ENCODE measurements around the gene NKAIN2. TPM values are rescaled to one million over a fixed set of nuclear protein-coding genes. Genes with fewer than 3 reads are reported as not detected.

The NKAIN2 gene
- total and polyA plus RNA-seq, 9 of the 15 experiments (the other 6 are each of a cell fraction or from before 2014, with no cell fraction given): not detected

DNA sequence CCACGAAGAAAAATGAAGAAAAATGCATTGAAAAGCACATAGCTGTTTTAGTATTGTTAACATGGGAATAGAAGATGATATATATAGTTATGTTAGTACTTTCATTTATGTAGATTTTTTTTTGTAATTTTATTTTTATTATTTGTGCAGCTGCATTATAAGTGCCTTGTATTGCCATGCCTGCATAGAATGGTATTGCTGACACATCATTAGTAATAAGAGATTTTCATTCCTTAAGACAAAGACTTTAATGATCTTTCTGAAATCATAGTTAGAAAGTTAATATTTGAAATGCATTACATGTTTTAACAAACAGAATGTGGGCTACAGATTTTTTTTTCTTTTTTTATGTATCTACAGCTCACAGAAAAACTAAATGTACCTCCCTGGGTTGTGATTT, 506.5 kb downstream of the NKAIN2 start:
- CTCF ChIA-PET (ENCODE audit: low intra/inter-chr PET ratio): no interaction called here
- TF ChIP-seq JUNB (CRISPR knock-in tag; conservative IDR thresholded peaks at IDR 0.05): no peak
- no peak for TF ChIP-seq ZFP36 (IDR thresholded peaks at IDR 0.05; ENCODE audit: low read depth, low read length, partially characterized antibody)
- intact Hi-C loops (cut with micrococcal nuclease): no loop called here

DNA sequence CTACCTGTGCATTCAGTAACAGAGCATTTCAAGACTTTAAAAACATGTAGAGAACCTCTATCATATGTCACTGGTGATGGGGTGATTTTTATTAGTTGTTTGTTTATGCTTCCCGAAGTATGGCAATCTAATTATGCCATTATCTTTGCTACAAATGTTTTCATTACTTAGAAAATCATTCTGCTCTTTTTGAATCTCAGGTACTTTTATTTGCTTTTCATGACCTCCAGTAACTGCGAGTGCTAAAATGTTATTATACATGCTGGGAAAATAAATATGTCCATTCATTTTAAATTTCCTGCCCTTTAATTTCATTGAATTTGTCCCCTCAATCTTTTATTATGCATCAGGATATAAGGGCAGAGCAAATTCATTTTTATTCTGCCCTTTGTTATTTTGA, 515.7 kb downstream of the NKAIN2 start:
- no peaks in the 10 kb centered on the region for H3K79me2 ChIP-seq (ENCODE audit: control insufficient read depth, insufficient read depth, low read length)
- TF ChIP-seq, protein P1, sequence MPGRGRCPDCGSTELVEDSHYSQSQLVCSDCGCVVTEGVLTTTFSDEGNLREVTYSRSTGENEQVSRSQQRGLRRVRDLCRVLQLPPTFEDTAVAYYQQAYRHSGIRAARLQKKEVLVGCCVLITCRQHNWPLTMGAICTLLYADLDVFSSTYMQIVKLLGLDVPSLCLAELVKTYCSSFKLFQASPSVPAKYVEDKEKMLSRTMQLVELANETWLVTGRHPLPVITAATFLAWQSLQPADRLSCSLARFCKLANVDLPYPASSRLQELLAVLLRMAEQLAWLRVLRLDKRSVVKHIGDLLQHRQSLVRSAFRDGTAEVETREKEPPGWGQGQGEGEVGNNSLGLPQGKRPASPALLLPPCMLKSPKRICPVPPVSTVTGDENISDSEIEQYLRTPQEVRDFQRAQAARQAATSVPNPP (IDR thresholded peaks at IDR 0.05; ENCODE audit: borderline replicate concordance, insufficient read depth, insufficient read length): no peak
- TF ChIP-seq, protein P2, sequence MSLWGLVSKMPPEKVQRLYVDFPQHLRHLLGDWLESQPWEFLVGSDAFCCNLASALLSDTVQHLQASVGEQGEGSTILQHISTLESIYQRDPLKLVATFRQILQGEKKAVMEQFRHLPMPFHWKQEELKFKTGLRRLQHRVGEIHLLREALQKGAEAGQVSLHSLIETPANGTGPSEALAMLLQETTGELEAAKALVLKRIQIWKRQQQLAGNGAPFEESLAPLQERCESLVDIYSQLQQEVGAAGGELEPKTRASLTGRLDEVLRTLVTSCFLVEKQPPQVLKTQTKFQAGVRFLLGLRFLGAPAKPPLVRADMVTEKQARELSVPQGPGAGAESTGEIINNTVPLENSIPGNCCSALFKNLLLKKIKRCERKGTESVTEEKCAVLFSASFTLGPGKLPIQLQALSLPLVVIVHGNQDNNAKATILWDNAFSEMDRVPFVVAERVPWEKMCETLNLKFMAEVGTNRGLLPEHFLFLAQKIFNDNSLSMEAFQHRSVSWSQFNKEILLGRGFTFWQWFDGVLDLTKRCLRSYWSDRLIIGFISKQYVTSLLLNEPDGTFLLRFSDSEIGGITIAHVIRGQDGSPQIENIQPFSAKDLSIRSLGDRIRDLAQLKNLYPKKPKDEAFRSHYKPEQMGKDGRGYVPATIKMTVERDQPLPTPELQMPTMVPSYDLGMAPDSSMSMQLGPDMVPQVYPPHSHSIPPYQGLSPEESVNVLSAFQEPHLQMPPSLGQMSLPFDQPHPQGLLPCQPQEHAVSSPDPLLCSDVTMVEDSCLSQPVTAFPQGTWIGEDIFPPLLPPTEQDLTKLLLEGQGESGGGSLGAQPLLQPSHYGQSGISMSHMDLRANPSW (CRISPR knock-in tag; IDR thresholded peaks at IDR 0.05): no peak
- TF ChIP-seq, protein P3, sequence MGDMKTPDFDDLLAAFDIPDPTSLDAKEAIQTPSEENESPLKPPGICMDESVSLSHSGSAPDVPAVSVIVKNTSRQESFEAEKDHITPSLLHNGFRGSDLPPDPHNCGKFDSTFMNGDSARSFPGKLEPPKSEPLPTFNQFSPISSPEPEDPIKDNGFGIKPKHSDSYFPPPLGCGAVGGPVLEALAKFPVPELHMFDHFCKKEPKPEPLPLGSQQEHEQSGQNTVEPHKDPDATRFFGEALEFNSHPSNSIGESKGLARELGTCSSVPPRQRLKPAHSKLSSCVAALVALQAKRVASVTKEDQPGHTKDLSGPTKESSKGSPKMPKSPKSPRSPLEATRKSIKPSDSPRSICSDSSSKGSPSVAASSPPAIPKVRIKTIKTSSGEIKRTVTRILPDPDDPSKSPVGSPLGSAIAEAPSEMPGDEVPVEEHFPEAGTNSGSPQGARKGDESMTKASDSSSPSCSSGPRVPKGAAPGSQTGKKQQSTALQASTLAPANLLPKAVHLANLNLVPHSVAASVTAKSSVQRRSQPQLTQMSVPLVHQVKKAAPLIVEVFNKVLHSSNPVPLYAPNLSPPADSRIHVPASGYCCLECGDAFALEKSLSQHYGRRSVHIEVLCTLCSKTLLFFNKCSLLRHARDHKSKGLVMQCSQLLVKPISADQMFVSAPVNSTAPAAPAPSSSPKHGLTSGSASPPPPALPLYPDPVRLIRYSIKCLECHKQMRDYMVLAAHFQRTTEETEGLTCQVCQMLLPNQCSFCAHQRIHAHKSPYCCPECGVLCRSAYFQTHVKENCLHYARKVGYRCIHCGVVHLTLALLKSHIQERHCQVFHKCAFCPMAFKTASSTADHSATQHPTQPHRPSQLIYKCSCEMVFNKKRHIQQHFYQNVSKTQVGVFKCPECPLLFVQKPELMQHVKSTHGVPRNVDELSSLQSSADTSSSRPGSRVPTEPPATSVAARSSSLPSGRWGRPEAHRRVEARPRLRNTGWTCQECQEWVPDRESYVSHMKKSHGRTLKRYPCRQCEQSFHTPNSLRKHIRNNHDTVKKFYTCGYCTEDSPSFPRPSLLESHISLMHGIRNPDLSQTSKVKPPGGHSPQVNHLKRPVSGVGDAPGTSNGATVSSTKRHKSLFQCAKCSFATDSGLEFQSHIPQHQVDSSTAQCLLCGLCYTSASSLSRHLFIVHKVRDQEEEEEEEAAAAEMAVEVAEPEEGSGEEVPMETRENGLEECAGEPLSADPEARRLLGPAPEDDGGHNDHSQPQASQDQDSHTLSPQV (IDR thresholded peaks at IDR 0.05): no peak
- TF ChIP-seq RB1 (IDR thresholded peaks at IDR 0.05; ENCODE audit: low read depth): no peak
- ATAC-seq (no peak), DNase-seq (ENCODE audit: extremely low read depth in 1 of 4, low spot score in 3 of 4) (no peak), FAIRE-seq (no peak)
- H3K27me3 ChIP-seq (ENCODE audit: control insufficient read depth in 2 of 2, insufficient read depth in 2 of 2, low read length in 2 of 2): no peaks in the 10 kb centered on the region
- H3K9me1 ChIP-seq (ENCODE audit: control insufficient read depth, insufficient read depth, low read length): no peaks in the 10 kb centered on the region
- ChIA-PET POLR2A (no interaction called here), CTCF (ENCODE audit: low intra/inter-chr PET ratio) (no interaction called here)
- H3K27ac ChIP-seq (ENCODE audit: extremely low read depth, low read depth, low read length): no peak overlapping the region
- in situ Hi-C loops (cut with MboI): no loop called here
- H3K4me1 ChIP-seq (replicated peaks in 1 of 2; ENCODE audit: control insufficient read depth in 2 of 2, insufficient read depth in 2 of 2, low read length in 2 of 2): no peaks in the 10 kb centered on the region
- H3K4me2 ChIP-seq (ENCODE audit: insufficient read depth, low read length): no peak overlapping the region
- BruUV-seq (replicated peaks): no TSS peak
- H3K4me3 ChIP-seq: no peak overlapping the region
- no peak overlapping the region for H3K9ac ChIP-seq (ENCODE audit: insufficient read depth in 1 of 2, low read depth in 2 of 2, low read length in 2 of 2)
- H3K9me3 ChIP-seq (replicated peaks; ENCODE audit: control insufficient read depth, insufficient read depth, low read depth, low read length): no peaks in the 10 kb centered on the region; the same call in 1 of the 2 replicates
- no peaks in the 10 kb centered on the region for H4K20me1 ChIP-seq (replicated peaks; ENCODE audit: control insufficient read depth, insufficient read depth, low read length)
- WGBS (ENCODE audit: insufficient coverage, low coverage, missing lambda C conversion rate): 0% methylated on average over 2 of the region's 2 CpGs
- H3K36me3 ChIP-seq (ENCODE audit: control insufficient read depth, insufficient read depth, low read length): no peaks in the 10 kb centered on the region
- H2AFZ ChIP-seq (ENCODE audit: low read depth, low read length): no peak overlapping the region
- intact Hi-C loops (cut with micrococcal nuclease): no loop called here

More for the DNA sequence above, 506.5 kb downstream of the NKAIN2 start:
- Histone ChIP-seq H3K27me3 (ENCODE audit: control insufficient read depth in 2 of 2, insufficient read depth in 2 of 2, low read length in 2 of 2) (no peaks in the 10 kb centered on the region), H3K9me3 (replicated peaks; ENCODE audit: control insufficient read depth, insufficient read depth, low read depth, low read length) (no peaks in the 10 kb centered on the region; the same call in 1 of the 2 replicates), H3K79me2 (ENCODE audit: control insufficient read depth, insufficient read depth, low read length) (no peaks in the 10 kb centered on the region), H3K9me1 (ENCODE audit: control insufficient read depth, insufficient read depth, low read length) (no peaks in the 10 kb centered on the region), H3K4me3 (no peak overlapping the region), H4K20me1 (replicated peaks; ENCODE audit: control insufficient read depth, insufficient read depth, low read length) (no peaks in the 10 kb centered on the region), H3K4me2 (ENCODE audit: insufficient read depth, low read length) (no peak overlapping the region), H3K9ac (ENCODE audit: insufficient read depth in 1 of 2, low read depth in 2 of 2, low read length in 2 of 2) (no peak overlapping the region), H3K36me3 (ENCODE audit: control insufficient read depth, insufficient read depth, low read length) (no peaks in the 10 kb centered on the region), H2AFZ (ENCODE audit: low read depth, low read length) (no peak overlapping the region), H3K4me1 (replicated peaks in 1 of 2; ENCODE audit: control insufficient read depth in 2 of 2, insufficient read depth in 2 of 2, low read length in 2 of 2) (no peaks in the 10 kb centered on the region), H3K27ac (ENCODE audit: extremely low read depth, low read depth, low read length) (no peak overlapping the region)
- FAIRE-seq: no peak
- no peak for DNase-seq (ENCODE audit: extremely low read depth in 1 of 4, low spot score in 3 of 4)
- no TSS peak for BruUV-seq (replicated peaks)
- WGBS (ENCODE audit: insufficient coverage, low coverage, missing lambda C conversion rate): 0% methylated on average over 1 of the region's 1 CpG
- in situ Hi-C loops (cut with MboI): no loop called here
- ATAC-seq: no peak
- POLR2A ChIA-PET: no interaction called here
